HCT116 (cell line): ENCODE data around the gene CEACAM6. TPM values are rescaled to one million over a fixed set of nuclear protein-coding genes. Genes with fewer than 3 reads are reported as not detected.

Source experiments
- ATAC-seq: fragments of 200-7000 bp; cut with Tn5 transposase; 2 replicates; pipeline ENCODE4 v1.9.1; 2020; ENCODE audit warnings: mild to moderate bottlenecking, moderate library complexity
- BruUV-seq: library from RNA; stranded (reverse); fragments of 400-500 nt; replicated peaks from 2 replicates; lab custom pipeline; 2021; lab: Mats Ljungman, UMichigan
- CTCF ChIA-PET: fragments of 300-600 bp; sonication (Branson Sonifier 250); formaldehyde crosslinking; loops from one replicate; lab custom pipeline; 2021; ENCODE audit warnings: antibody characterized with exemption; lab: Charles Lee
- POLR2A ChIA-PET: fragments of 300-600, 350-600 bp; sonication (Branson Sonifier 250); formaldehyde crosslinking; loops from one replicate; lab custom pipeline; 2021; ENCODE audit warnings: antibody characterized with exemption; lab: Charles Lee
- RAD21 ChIA-PET, 2 experiments: fragments of 300-600 bp; sonication (Branson Sonifier 250); formaldehyde crosslinking; loops; one replicate each; lab custom pipeline; 2023; ENCODE audit warnings: low total read pairs in 2 of 2; ENCODE audit not compliant: uncharacterized antibody in 2 of 2, unreplicated experiment in 2 of 2, low non-redundant PET in 1 of 2; lab: Charles Lee
- DNase-seq: peaks from one replicate; pipeline ENCODE4 v3.0.0-alpha.2; 2010; ENCODE audit warnings: low read depth, low spot score
- H2AFZ ChIP-seq: fragments of 200-600 bp; shearing (Covaris generic), sonication (generic); 2 replicates; pipeline ENCODE4 v1.6.1; 2017; ENCODE audit warnings: low read depth, mixed run types, mixed read lengths, antibody characterized with exemption, low read length; ENCODE audit not compliant: poor library complexity, severe bottlenecking
- H3K27ac ChIP-seq: 2 replicates; pipeline ENCODE4 v1.5.1; 2012; ENCODE audit warnings: low read depth, low read length
- H3K27me3 ChIP-seq: fragments of 200-600 bp; sonication (generic); 2 replicates; pipeline ENCODE4 v1.6.1; 2016; ENCODE audit warnings: mixed run types, low read length, mixed read lengths; ENCODE audit not compliant: insufficient read depth
- H3K36me3 ChIP-seq, 2 experiments: fragments of 200-500 bp in 1 of 2; fragments of 200-600 bp in 1 of 2; sonication (Bioruptor generic) in 1 of 2; sonication (generic) in 1 of 2; 2 replicates each; pipeline versions ENCODE4 v1.5.1 to v1.6.1; 2014 to 2016; ENCODE audit warnings: low read length in 2 of 2, inconsistent platforms in 1 of 2, mixed read lengths in 1 of 2, mixed run types in 1 of 2; ENCODE audit not compliant: insufficient read depth in 2 of 2, control insufficient read depth in 1 of 2
- H3K4me1 ChIP-seq, 2 experiments: fragments of 200-600 bp in 1 of 2; sonication (generic) in 1 of 2; 2 replicates each; pipeline versions ENCODE4 v1.5.1 to v1.6.1; 2012 to 2017; ENCODE audit warnings: low read length in 2 of 2, inconsistent platforms in 1 of 2, mild to moderate bottlenecking in 1 of 2, mixed read lengths in 1 of 2, mixed run types in 1 of 2, moderate library complexity in 1 of 2; ENCODE audit not compliant: insufficient read depth in 2 of 2, control insufficient read depth in 1 of 2
- H3K4me2 ChIP-seq: fragments of 200-600 bp; sonication (generic); 2 replicates; pipeline ENCODE4 v1.6.1; 2017; ENCODE audit warnings: mixed run types, low read length, mixed read lengths
- H3K4me3 ChIP-seq, 2 experiments: fragments of 200-600 bp in 1 of 2; sonication (generic) in 1 of 2; replicated peaks in 1 of 2; 2 replicates each; pipeline ENCODE4 v1.5.1; 2011 to 2016; ENCODE audit warnings: low read length in 2 of 2, control low read depth in 1 of 2, low read depth in 1 of 2, mild to moderate bottlenecking in 1 of 2, mixed read lengths in 1 of 2, mixed run types in 1 of 2
- H3K79me2 ChIP-seq: fragments of 200-600 bp; sonication (generic); 2 replicates; pipeline ENCODE4 v1.6.1; 2017; ENCODE audit warnings: mild to moderate bottlenecking, mixed run types, low read length, moderate library complexity, mixed read lengths; ENCODE audit not compliant: insufficient read depth
- H3K9ac ChIP-seq: fragments of 200-600 bp; sonication (generic); 2 replicates; pipeline ENCODE4 v1.6.1; 2016; ENCODE audit warnings: low read length, mixed read lengths
- H3K9me2 ChIP-seq: fragments of 200-600 bp; sonication (generic), shearing (Covaris generic); 2 replicates; pipeline ENCODE4 v1.6.1; 2017; ENCODE audit warnings: mixed run types, mild to moderate bottlenecking, moderate library complexity; ENCODE audit not compliant: insufficient read depth
- H3K9me3 ChIP-seq, 2 experiments: fragments of 200-500 bp in 1 of 2; fragments of 200-600 bp in 1 of 2; sonication (Bioruptor generic) in 1 of 2; sonication (generic) in 1 of 2; 2 replicates each; pipeline ENCODE4 v1.6.1; 2014 to 2017; ENCODE audit warnings: low read length in 2 of 2, mixed read lengths in 2 of 2, inconsistent platforms in 1 of 2, low read depth in 1 of 2, mild to moderate bottlenecking in 1 of 2, mixed run types in 1 of 2, moderate library complexity in 1 of 2; ENCODE audit not compliant: control insufficient read depth in 1 of 2, insufficient read depth in 1 of 2
- H4K20me1 ChIP-seq: fragments of 200-600 bp; sonication (generic), shearing (Covaris generic); 2 replicates; pipeline ENCODE4 v1.6.1; 2017; ENCODE audit warnings: mixed run types, mild to moderate bottlenecking, moderate library complexity; ENCODE audit not compliant: insufficient read depth
- EGR1 ChIP-seq: IDR thresholded peaks from 2 replicates; pipeline ENCODE4 v1.6.1; 2012; ENCODE audit warnings: low read depth
- ELF1 ChIP-seq: IDR thresholded peaks from 2 replicates; pipeline ENCODE4 v1.6.1; 2012; ENCODE audit warnings: low read depth, borderline replicate concordance
- FOSL1 ChIP-seq: IDR thresholded peaks from 2 replicates; pipeline ENCODE4 v1.6.1; 2012; ENCODE audit warnings: low read depth
- JUND ChIP-seq: IDR thresholded peaks from 2 replicates; pipeline ENCODE4 v1.6.1; 2012
- POLR2AphosphoS5 ChIP-seq: IDR thresholded peaks from 2 replicates; pipeline ENCODE4 v1.6.1; 2011; ENCODE audit warnings: mild to moderate bottlenecking, low read depth, low read length, moderate library complexity
- RAD21 ChIP-seq: IDR thresholded peaks from 2 replicates; pipeline ENCODE4 v1.6.1; 2012; ENCODE audit warnings: low read depth, mild to moderate bottlenecking
- SIN3A ChIP-seq: IDR thresholded peaks from 2 replicates; pipeline ENCODE4 v1.6.1; 2012; ENCODE audit warnings: low read depth
- SRF ChIP-seq: IDR thresholded peaks from 2 replicates; pipeline ENCODE4 v1.6.1; 2012; ENCODE audit warnings: low read depth
- TCF7L2 ChIP-seq: IDR thresholded peaks from 2 replicates; pipeline ENCODE4 v1.7.0; 2011; ENCODE audit warnings: borderline replicate concordance, inconsistent platforms; ENCODE audit not compliant: insufficient read depth, insufficient read length; ENCODE audit errors: extremely low read depth
- YY1 ChIP-seq: IDR thresholded peaks from 2 replicates; pipeline ENCODE4 v1.6.1; 2011; ENCODE audit warnings: low read length, low read depth, moderate library complexity, mild to moderate bottlenecking; ENCODE audit not compliant: insufficient replicate concordance; ENCODE audit errors: extremely low read depth
- ZNF274 ChIP-seq: fragments of 200-500 bp; sonication (Bioruptor generic); IDR thresholded peaks from 2 replicates; pipeline ENCODE4 v1.6.1; 2014; ENCODE audit warnings: mild to moderate bottlenecking, low read depth, low read length, inconsistent platforms
- intact Hi-C: fragments of 100-400 bp; cut with micrococcal nuclease; formaldehyde crosslinking; loops from 2 replicates; pipeline ENCODE4 v1.10.0; 2022
- total RNA-seq: library from RNA; stranded (reverse); gene quantifications from one replicate; pipeline ENCODE4 v1.2.1, GENCODE V29; 2021; ENCODE audit not compliant: unreplicated experiment
- TF ChIP-seq, protein P1 (sequence below), 3 experiments: fragments of 200-600 bp in 1 of 3; sonication (generic) in 1 of 3; IDR thresholded peaks in 2 of 3; conservative IDR thresholded peaks in 1 of 3; 2 replicates each; pipeline ENCODE4 v1.5.1; 2012 to 2017; ENCODE audit warnings: low read depth in 2 of 3, low read length in 2 of 3, antibody characterized with exemption in 1 of 3, borderline replicate concordance in 1 of 3, control low read depth in 1 of 3, mild to moderate bottlenecking in 1 of 3, mixed read lengths in 1 of 3, mixed run types in 1 of 3, moderate library complexity in 1 of 3; ENCODE audit not compliant: insufficient read depth in 1 of 3
- TF ChIP-seq, protein P2 (sequence below): IDR thresholded peaks from 2 replicates; pipeline ENCODE4 v1.6.1; 2012

The CEACAM6 gene
- total RNA-seq, 1 experiment from 2014 or later = 0.59 TPM

DNA sequence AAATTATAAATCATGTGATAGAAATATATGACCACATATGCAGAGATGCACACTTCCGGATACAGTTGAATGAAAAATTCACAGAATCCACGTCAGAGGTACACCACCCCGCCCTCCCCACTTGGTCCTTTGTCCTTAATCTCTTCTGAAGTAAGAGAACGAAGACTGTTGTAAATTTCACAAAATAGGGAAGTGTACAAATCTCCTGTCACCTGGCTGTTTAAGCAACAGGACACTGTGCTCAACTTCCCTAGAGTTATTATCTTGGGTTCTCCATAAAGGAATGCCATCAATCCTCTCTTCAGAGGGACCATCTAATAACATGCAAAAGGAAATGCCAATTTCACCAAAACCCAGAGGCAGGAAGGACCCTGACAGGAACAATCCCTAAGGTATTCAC lies 10.5 kb upstream of the CEACAM6 start:
- no peak for ATAC-seq
- no peak overlapping the region for H2AFZ ChIP-seq
- no peaks in the 10 kb centered on the region for H3K9me2 ChIP-seq
- ChIA-PET RAD21 (no interaction called here), CTCF (interaction anchor here (4.4 kb wide), 1 partner anchor 38 kb away, joined by 41 read pairs; no protein-coding TSS in a partner anchor), POLR2A (no interaction called here)
- no peaks in the 10 kb centered on the region for H3K4me1 ChIP-seq
- no TSS peak for BruUV-seq
- H3K4me2 ChIP-seq = no peak overlapping the region
- peaks cover 52% of the 10 kb centered on the region for H3K27me3 ChIP-seq
- no peaks in the 10 kb centered on the region for H3K9me3 ChIP-seq
- H3K27ac ChIP-seq = no peak overlapping the region
- TF ChIP-seq SIN3A = no peak
- TF ChIP-seq EGR1 = no peak
- TF ChIP-seq, protein P1, sequence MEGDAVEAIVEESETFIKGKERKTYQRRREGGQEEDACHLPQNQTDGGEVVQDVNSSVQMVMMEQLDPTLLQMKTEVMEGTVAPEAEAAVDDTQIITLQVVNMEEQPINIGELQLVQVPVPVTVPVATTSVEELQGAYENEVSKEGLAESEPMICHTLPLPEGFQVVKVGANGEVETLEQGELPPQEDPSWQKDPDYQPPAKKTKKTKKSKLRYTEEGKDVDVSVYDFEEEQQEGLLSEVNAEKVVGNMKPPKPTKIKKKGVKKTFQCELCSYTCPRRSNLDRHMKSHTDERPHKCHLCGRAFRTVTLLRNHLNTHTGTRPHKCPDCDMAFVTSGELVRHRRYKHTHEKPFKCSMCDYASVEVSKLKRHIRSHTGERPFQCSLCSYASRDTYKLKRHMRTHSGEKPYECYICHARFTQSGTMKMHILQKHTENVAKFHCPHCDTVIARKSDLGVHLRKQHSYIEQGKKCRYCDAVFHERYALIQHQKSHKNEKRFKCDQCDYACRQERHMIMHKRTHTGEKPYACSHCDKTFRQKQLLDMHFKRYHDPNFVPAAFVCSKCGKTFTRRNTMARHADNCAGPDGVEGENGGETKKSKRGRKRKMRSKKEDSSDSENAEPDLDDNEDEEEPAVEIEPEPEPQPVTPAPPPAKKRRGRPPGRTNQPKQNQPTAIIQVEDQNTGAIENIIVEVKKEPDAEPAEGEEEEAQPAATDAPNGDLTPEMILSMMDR (IDR thresholded peaks at IDR 0.05 in 2 of 3, conservative IDR thresholded peaks at IDR 0.05 in 1 of 3; ENCODE audit: borderline replicate concordance in 1 of 3, insufficient read depth in 1 of 3, low read depth in 2 of 3, low read length in 2 of 3) = no peak
- TF ChIP-seq, protein P2, sequence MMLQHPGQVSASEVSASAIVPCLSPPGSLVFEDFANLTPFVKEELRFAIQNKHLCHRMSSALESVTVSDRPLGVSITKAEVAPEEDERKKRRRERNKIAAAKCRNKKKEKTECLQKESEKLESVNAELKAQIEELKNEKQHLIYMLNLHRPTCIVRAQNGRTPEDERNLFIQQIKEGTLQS = no peak
- TF ChIP-seq ZNF274 = no peak
- intact Hi-C loops = loop anchor here (5.0 kb wide), 1 partner anchor 103 kb away; no protein-coding TSS in a partner anchor
- DNase-seq = no peak
- no peaks in the 10 kb centered on the region for H3K36me3 ChIP-seq
- no peak overlapping the region for H3K4me3 ChIP-seq
- H3K9ac ChIP-seq = no peak overlapping the region
- no peaks in the 10 kb centered on the region for H4K20me1 ChIP-seq
- H3K79me2 ChIP-seq = no peaks in the 10 kb centered on the region

DNA sequence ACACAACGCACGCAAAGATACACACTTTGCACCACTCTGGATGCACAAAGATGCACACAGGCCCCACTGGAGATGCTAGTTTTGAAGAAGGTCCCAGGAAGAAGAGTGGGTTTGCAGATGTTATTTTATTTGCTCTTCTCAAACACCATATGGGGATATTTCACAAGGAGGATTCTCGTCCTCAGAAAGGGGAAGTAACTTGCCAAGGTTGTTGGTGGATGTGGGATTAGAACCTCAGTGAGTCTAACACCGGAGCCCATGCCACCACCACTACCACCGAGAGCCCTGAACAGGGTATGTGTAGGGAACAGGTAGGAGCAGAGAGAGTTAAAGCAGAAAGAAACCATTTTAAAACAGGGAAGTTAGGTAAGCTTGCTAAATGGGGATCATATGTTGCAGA lies 9.6 kb upstream of the CEACAM6 start:
- DNase-seq (no peak), ATAC-seq (no peak)
- Histone ChIP-seq H3K4me1 (no peaks in the 10 kb centered on the region), H3K4me2 (no peak overlapping the region), H3K79me2 (no peaks in the 10 kb centered on the region), H3K27ac (no peak overlapping the region), H3K27me3 (peaks cover 53% of the 10 kb centered on the region), H3K9ac (no peak overlapping the region), H3K9me3 (no peaks in the 10 kb centered on the region), H3K4me3 (no peak overlapping the region), H3K9me2 (no peaks in the 10 kb centered on the region), H3K36me3 (no peaks in the 10 kb centered on the region), H4K20me1 (no peaks in the 10 kb centered on the region), H2AFZ (no peak overlapping the region)
- ChIA-PET POLR2A (no interaction called here), RAD21 (no interaction called here), CTCF (interaction anchor here (1.7 to 4.4 kb wide), 2 partner anchors 39 to 44 kb away, joined by 3 to 41 read pairs; no protein-coding TSS in a partner anchor)
- intact Hi-C loops = loop anchor here (1.0 to 5.0 kb wide), 3 partner anchors 38 to 103 kb away; no protein-coding TSS in a partner anchor
- no TSS peak for BruUV-seq
- TF ChIP-seq TCF7L2 (no peak), SRF (no peak), YY1 (no peak), ZNF274 (no peak), ELF1 (no peak), RAD21 (no peak), JUND (no peak), SIN3A (no peak), EGR1 (no peak), POLR2AphosphoS5 (no peak), FOSL1 (no peak)
- TF ChIP-seq, protein P1 (IDR thresholded peaks at IDR 0.05 in 2 of 3, conservative IDR thresholded peaks at IDR 0.05 in 1 of 3; ENCODE audit: borderline replicate concordance in 1 of 3, insufficient read depth in 1 of 3, low read depth in 2 of 3, low read length in 2 of 3) = no peak
